CD4-positive, alpha-beta T cell treated with Interleukin-17A for 1 hour (primary cell): ENCODE data around the gene CCDC40.
"Not testable (repeated sequence)": the region's sequence is repeated elsewhere in the genome, so short reads cannot be mapped to it uniquely, and the experiment has no call there.

Experiments
- DNase-seq: peaks from one replicate; pipeline ENCODE4 v3.0.0-alpha.2; 2020

CCDC40 gene

DNA sequence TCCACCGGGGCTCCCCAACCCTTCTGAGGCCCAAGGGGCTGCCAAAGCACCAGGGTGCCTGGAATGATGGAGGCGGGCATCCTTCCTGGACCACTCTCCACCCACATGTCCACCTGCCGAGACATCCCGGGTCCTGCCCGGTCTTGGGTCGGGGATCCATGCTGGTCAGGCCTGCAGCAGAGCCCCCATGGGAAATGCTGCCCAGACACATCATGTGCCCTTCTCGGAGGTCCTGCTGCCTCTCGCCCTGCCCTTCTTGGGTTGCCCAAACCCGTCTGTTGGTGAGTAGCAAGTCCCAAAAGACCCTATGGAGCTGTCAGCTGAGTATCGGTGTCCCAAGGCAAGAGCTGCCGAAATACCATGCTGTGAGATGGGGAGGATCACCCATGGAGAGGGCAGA, 50.2 kb downstream of the CCDC40 start:
- no peak for DNase-seq

DNA sequence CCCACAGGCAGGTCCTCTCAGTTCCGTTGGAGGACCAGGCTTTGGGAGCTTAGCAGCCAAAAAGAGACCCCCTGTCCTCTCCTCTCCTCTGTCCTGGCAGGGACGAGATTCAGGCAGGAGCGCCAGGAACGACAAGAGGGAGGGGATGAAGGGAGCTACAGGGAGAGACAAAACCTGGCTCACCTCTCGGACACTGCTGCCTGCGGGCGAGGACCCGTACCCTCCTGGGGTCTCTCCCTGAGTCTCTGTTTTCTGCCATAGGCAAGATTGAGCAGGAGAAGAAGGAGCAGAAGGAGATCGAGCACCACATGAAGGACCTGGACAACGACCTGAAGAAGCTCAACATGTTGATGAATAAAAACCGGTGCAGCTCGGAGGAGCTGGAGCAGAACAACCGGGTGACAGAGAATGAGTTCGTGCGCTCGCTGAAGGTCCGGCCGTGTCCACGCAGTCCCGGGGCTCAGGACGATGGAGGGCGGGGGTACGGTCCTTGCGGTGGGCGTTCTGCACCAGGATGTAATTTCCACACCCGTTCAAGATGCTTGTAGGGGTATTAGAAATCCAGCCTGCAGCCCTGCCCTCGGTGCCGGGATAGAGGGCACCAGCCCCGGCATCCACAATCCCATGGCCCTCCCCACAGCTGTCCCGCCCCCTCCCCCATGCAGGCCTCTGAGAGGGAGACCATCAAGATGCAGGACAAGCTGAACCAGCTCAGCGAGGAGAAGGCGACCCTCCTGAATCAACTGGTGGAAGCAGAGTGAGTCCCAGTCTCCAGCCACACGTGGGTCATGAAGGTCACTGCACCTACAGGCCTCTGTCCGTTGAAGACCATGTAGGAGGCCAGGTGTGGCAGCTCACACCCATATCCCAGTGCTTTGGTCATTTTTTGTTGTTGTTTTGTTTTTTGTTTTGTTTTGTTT, 51.2 kb downstream of the CCDC40 start:
- no peak for DNase-seq

- no peak for DNase-seq
These were observed 53.3 kb downstream of the CCDC40 start for GRCh38 chr17:80089762-80090161.

- DNase-seq: not testable (repeated sequence)
These were observed 53.7 kb downstream of the CCDC40 start for GRCh38 chr17:80090164-80090563.

DNA sequence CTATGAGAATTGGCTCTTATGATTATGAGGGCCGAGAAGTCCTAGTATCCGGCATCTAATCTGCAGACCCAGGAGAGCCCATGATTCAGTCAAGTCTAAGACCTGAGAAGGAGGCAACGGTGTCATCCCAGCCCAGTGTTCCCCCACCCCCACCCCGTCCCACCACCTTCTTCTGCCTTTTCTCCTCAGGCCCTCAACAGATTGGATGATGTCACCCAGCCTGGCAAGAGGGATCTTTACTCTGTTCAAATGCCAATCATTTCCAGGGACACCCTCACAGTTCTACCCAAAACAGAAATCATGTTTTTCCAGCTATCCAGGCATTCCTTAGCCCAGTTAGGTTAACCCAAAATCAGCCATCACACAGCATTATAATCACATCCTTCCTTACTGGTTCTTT, 54.9 kb downstream of the CCDC40 start:
- DNase-seq: no peak

DNA sequence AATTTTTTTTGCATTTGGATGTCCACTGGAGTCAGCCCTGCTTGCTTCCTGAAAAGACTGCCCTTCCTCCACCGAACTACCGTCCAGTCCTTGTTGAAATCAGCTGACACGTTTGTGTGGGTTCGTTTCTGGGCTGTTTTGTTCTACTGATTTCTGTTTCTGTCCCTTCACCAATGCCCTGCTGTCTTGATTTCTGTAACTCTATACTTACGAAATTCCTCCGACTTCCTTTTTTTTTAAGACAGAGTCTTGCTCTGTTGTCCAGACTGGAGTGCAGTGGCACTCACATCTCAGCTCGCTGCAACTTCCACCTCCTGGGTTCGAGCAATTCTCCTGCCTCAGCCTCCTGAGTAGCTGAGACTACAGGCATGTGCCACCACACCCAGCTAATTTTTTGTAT, 56.5 kb downstream of the CCDC40 start:
- no peak for DNase-seq

- no peak for DNase-seq
These were observed 58.8 kb downstream of the CCDC40 start for GRCh38 chr17:80095038-80095843.

DNA sequence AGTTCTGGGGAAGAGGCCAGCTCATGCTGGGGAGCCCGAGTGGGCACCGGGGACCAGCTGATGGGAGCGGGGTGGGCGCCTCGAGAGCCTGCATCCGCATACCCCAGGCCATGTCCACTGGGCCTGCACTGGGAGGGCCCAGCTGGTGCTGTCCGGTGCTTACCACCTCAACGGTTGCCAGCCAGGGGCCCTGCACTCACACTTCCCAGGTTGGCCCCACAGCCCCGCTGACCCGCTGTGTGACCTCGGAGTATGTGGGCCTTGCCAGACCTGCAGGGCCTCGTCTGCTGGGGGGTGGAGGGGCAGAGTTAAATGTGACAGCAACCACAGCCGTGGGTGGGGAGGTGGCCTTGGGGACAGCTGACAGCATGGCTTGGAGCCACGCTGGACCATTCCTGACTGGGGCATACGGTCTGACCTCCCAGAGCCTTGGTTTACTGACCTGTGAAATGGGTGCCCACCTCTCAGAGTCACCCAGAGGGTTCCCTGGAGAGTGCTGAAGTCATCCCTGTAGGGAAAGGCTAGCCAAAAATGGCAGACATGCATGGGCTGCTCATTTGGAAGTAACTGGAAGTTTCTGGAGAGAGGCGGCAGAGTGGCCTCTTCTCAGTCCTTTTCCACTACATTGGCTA, 59.5 kb downstream of the CCDC40 start:
- no peak for DNase-seq

GRCh38 chr17:80096561-80097021, 60.1 kb downstream of the CCDC40 start:
- DNase-seq: no peak

- no peak for DNase-seq
These were observed 60.7 kb downstream of the CCDC40 start for GRCh38 chr17:80097127-80097621.

DNA sequence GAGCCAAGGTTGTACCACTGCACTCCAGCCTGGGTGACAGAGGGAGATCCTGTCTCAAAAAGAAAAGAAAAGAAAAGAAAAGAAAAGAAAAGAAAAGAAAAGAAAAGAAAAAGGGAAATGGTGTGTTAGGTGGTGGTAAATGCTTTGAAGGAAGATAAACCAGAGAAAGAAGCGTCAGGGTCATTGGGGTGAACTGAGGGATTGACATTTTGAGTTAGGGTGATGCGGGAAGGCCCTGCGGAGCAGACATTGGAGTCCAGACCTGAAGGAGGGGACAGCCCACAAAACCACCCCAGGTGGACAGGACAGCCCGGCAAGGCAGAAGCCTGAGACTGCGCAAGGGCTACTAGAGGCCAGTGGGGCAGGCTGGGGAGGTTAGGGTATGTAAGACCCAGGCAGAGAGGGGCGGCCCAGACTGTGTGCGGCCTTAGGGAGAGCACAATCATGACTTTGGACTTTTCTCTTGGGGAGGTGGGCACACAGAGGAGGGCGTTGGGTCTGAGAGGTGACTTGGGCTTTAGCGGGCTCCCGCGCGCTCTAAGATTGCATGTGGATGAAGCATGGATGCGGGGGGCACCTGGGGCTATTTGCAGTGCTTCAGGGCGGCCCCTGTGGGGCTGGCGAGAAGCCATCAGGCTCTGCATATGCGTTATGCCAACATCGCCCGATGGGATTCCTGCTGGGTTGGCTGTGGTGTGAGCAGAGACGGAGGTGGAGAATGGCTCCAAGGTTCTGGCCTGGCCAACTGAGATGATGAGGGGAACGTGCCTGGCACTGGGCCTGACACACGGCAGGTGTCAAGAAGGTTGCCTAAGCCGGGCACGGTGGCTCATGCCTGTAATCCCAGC, 61.6 kb downstream of the CCDC40 start:
- no peak for DNase-seq

DNA sequence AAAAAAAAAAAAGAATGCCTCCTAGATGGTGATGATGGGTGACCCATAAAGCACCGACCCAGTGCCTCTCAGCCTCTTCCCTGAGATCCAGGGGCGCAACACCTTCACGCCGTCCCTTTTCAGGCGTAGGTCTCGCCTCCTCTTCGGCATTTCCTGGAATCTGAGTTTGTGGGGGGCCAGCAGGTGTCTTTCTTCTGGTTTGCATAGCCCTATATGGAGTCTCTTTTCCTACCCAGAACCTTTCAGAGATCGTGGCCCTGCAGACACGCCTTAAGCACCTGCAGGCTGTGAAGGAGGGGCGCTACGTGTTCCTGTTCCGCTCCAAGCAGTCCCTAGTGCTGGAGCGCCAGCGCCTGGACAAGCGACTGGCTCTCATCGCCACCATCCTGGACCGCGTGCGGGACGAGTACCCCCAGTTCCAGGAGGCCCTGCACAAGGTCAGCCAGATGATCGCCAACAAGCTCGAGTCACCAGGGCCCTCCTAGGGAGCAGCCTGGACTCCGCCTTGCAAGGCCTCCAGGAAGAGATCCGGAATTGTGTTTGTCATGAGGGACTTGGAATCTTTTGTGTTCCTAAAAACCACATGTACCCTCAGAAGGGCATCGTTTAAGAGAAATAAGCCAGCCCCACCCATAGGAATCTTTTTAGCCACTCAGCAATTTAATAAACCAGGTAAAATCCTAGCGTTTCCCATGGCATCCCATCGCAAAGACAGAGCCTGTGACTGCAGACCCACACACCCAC, 63.0 kb downstream of the CCDC40 start:
- DNase-seq: no peak

- no peak for DNase-seq
These were observed 63.5 kb downstream of the CCDC40 start for GRCh38 chr17:80100035-80100323.

GRCh38 chr17:80101011-80101945, 64.8 kb downstream of the CCDC40 start, which contains the start of gene GAA:
Gene GAA (plus strand): TSS chr17:80101581. CDS start chr17:80104587, 3,006 bp downstream.
- DNase-seq: peak; percentile 89

GRCh38 chr17:80101946-80102663, 65.7 kb downstream of the CCDC40 start:
- DNase-seq: no peak

DNA sequence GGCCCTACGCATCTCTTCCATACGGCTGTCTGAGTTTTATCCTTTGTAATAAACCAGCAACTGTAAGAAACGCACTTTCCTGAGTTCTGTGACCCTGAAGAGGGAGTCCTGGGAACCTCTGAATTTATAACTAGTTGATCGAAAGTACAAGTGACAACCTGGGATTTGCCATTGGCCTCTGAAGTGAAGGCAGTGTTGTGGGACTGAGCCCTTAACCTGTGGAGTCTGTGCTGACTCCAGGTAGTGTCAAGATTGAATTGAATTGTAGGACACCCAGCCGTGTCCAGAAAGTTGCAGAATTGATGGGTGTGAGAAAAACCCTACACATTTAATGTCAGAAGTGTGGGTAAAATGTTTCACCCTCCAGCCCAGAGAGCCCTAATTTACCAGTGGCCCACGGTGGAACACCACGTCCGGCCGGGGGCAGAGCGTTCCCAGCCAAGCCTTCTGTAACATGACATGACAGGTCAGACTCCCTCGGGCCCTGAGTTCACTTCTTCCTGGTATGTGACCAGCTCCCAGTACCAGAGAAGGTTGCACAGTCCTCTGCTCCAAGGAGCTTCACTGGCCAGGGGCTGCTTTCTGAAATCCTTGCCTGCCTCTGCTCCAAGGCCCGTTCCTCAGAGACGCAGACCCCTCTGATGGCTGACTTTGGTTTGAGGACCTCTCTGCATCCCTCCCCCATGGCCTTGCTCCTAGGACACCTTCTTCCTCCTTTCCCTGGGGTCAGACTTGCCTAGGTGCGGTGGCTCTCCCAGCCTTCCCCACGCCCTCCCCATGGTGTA, 66.4 kb downstream of the CCDC40 start:
- no peak for DNase-seq

GRCh38 chr17:80103449-80104085, 67.1 kb downstream of the CCDC40 start:
- no peak for DNase-seq

DNA sequence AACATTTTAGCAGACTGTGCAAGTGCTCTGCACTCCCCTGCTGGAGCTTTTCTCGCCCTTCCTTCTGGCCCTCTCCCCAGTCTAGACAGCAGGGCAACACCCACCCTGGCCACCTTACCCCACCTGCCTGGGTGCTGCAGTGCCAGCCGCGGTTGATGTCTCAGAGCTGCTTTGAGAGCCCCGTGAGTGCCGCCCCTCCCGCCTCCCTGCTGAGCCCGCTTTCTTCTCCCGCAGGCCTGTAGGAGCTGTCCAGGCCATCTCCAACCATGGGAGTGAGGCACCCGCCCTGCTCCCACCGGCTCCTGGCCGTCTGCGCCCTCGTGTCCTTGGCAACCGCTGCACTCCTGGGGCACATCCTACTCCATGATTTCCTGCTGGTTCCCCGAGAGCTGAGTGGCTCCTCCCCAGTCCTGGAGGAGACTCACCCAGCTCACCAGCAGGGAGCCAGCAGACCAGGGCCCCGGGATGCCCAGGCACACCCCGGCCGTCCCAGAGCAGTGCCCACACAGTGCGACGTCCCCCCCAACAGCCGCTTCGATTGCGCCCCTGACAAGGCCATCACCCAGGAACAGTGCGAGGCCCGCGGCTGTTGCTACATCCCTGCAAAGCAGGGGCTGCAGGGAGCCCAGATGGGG, 68.0 kb downstream of the CCDC40 start:
- DNase-seq: no peak
